HG03457 (cell line): ENCODE measurements around the gene ATG101.
"Not testable (repeated sequence)": the region's sequence is repeated elsewhere in the genome, so short reads cannot be mapped to it uniquely, and the experiment has no call there.

ENCODE experiments used
- ATAC-seq: cut with Tn5 transposase; IDR thresholded peaks from one replicate; pipeline ENCODE4 v1.9.1; 2021; ENCODE audit warnings: moderate number of reproducible peaks; ENCODE audit not compliant: unreplicated experiment

Gene ATG101

DNA sequence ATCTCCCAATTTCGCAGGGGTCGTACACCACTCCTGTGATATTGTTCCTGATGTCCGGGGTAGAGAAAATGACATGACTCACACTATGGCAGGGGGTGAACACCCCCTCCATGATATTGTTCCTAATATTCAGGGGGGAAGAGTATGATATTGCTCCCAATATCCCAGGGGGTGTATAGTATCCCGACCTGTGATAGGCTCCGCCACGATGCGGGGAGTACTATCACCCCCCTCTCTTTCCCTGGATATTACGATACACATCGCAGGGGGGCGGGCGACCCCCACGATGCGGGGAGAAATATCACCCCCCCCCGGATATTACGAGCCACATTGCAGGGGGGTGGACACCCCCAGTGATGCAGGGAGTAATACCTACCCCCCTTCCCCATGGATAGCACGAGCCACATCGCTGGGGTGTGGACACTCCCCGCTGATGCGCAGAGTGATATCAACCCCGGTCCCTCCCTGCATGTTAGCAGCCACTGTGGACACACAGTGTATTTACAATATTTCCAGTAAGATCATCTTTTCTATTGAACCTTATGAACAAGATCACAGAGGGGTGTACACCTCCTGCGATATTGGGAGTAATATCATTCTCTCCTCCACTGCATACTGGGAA lies 27.4 kb downstream of the ATG101 start:
- no peak for ATAC-seq

DNA sequence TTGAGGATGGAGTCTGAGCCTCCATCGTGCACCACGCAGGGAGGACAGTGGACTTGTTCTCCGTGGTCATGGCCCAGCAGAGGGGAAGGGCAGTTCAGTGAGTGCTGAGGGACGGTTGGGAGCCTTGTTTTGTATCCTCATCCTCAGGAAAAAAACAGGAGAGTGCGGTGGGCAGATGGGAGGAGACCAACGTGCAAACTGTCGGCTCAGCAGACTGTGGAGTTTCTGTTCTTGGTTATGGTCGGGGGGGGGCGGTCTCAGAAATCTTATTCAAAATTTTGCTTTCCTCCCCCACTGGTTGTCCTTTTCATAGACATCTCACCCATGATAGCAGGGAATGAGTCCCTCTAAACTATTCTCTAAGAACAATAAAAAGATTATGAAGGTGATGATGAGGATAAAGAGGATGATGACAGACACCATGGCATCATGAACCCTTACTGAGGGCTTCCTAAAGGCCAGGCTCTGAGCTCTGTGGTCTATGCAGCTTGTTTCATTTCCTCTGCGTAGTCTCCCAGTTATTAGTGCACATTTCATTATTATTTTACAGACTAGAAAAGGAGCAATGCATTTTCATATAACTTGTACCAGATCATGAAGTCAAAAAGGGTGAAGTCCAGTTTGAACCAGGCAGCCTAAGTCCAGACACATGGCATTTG lies 34.8 kb downstream of the ATG101 start:
- ATAC-seq, result not testable (repeated sequence)

DNA sequence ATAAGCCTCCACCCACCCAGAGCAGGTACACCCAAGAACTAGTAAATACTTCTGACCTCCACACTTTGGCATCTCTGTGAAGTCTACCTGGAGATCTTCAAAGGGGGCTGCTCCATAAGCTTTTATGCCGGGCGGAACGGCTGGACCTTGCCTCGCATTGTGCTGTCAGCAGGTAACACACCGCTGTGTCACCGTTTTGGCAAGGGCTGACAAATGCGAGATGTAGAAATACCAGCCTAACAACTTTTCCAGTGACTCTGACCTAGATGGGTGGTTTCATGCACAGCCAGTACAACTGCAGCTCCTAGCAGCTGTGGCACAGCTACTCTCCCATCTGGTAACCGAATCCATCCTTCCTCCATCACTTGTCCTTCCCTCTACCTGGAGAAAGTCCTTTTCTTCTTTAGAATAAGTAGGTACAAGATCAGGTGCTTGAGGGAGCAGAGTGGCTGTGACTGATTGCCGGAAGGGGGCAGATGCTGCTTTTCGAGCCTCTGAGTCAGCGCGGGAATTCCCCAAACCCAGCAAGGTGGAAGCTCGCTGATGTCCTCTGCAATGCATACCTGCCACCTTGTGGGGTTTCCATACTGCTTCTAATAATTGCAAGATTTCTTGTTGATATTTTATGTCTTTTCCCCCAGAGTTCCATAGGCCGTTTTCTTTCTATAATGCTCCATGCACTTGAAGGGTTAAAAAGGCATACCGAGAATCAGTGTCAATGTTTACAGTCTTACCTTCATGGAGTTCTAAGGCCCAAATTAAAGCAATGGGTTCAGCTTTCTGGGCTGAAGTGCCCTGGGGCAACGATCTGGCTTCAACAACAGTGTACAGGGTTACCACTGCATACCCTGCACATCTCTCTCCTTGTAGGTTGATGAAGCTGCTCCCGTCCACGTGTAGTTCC lies 46.7 kb downstream of the ATG101 start:
- not testable (repeated sequence) for ATAC-seq

- not testable (repeated sequence) for ATAC-seq
Measured at GRCh38 chr12:52117806-52118475, 48.2 kb downstream of the ATG101 start.

GRCh38 chr12:52119398-52120254 lies 49.8 kb downstream of the ATG101 start:
- no peak for ATAC-seq

GRCh38 chr12:52120951-52121823 lies 51.4 kb downstream of the ATG101 start:
- ATAC-seq, result no peak

DNA sequence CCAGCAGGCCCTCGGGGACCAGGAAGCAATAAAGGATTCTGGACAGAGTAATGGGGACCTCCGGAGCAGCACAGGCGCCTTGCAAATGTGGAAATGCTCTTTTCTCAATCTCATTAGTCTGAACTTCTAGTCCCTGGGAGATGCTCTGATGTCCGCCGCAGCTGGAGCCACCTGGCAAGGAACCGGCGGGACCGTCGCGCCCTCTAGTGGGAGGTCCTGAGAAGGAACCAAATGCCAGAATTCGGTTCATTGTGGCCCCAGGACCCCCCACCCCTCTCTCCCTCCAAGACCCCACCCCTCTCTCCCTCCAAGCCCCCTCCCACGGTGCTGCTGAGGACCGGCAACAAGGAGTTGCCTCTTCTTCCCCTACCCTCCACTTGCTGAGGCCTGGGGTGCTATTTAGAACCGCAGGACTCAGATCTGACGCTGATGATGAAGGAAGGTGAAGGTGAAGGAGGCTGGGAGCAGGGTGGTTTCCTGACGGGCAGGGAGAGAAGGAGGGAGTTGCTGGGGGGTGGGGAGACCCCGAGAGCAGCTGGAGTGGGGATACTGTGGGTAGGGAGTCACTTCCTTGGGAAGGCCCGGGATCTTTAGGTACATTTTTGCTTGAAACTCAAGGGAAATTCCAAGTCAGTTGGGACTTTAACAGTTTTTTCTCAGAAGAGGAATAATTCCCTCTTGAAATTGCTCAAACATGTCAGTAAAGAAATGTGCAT lies 52.2 kb downstream of the ATG101 start:
- ATAC-seq, result no peak

DNA sequence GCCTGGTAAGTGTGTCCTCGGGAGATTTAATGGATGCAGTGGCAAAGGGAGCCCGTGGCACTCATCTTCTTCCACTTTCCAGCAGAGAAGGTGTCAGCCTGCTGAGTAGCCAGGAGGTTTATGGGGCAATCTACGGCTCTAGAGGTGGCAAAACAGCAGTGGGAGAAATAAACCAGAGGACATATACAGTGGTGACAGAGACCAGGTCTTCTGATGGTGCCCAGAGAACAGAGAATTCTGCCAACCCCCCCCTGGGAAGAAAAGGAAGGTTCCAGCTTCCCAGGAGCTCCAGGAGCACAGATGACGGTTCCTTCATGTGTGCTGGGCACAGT lies 52.7 kb downstream of the ATG101 start:
- ATAC-seq, result no peak

DNA sequence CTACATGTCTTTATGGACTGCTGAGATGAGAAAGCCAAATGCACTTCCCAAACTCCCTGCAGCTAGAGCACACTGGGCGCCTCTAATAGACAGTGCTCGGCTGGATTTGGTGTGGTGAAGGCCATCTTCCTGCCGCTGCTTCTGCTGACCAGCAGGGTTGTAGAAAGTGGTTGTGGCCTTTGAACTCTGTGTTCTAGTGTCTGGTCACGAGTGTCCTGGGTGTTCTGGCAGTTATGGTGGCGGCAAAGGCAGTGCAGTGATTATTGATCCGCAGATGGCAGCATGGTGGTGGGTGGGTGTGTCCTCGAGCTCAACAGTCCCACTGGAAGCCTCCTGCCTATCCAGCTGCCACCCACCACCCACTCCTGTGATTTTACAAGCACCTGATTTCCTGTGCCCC lies 53.1 kb downstream of the ATG101 start:
- ATAC-seq, result no peak

DNA sequence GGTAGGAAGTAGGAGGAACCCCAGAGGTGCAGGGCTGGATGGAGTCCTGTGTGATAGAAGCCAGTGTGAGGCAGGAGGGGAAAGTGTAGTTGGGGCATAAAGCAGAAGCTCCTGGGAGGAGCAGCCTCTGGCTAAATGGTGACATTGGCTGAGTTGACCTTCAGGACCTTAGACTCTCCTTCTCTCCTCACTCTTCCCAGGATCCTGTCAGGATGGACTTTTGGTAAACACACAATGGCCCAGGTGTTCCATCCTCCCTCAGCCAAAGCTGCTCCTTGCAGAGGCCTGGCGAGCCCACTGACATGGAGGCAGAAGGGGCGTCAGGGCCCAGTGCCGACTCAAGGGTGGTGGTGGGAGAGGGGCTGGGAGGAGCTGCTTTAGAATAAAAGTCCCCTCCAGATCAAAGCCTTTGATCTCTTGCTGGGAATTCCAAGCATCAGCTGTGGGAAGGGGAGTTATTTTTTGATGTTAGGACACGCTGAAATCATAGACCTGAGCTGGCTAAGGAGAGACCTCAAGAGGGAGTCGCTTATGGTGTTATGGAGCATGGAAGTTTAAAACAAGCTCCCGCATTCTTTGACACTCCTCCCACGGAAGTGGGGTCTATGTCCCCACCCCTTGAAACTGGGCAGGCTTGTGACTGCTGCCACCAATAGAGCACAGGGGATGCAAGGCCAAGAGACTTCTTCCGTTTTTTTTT lies 53.9 kb downstream of the ATG101 start:
- ATAC-seq, result no peak

- ATAC-seq, result no peak
Measured at GRCh38 chr12:52125476-52125900, 55.7 kb downstream of the ATG101 start.

- no peak for ATAC-seq
Measured at GRCh38 chr12:52126050-52126604, 56.3 kb downstream of the ATG101 start.
